Natural killer cell treated with Interleukin-12 subunit alpha and Interleukin-12 subunit beta and Interleukin-15 and Interleukin-18, amount 100 ng/mL, for 72 hours (primary cell): Measurements from ENCODE around the gene STARD3NL. TPM values are rescaled to one million over a fixed set of nuclear protein-coding genes. Genes with fewer than 3 reads are reported as not detected.
A peak's percentile ranks its signal among the peaks of the same experiment; 100 is the strongest.
"Not testable (repeated sequence)": the region's sequence is repeated elsewhere in the genome, so short reads cannot be mapped to it uniquely, and the experiment has no call there.

Experiments
- ATAC-seq, 2 donors: fragments of 150-1000 bp; cut with Tn5 transposase in 1 of 2; sonication (Bioruptor Pico), chemical (Tn5 transposase) in 1 of 2; 2 replicates each; pipeline ENCODE4 v1.10.0; 2021
- DNase-seq: peaks from one replicate; pipeline ENCODE4 v3.0.0; 2022; ENCODE audit warnings: low spot score
- H3K27ac Mint-ChIP-seq, 2 donors: 1 replicate in 1 of 2; 2 replicates in 1 of 2; pipeline ENCODE4 v1.8.0; 2022; ENCODE audit warnings: mixed read lengths in 2 of 2, mild to moderate bottlenecking in 1 of 2, moderate library complexity in 1 of 2
- H3K27me3 Mint-ChIP-seq, 2 donors: 1 replicate in 1 of 2; 2 replicates in 1 of 2; pipeline ENCODE4 v1.8.0; 2022; ENCODE audit warnings: mixed read lengths in 2 of 2
- H3K36me3 Mint-ChIP-seq: one replicate; pipeline ENCODE4 v1.8.0; 2022; ENCODE audit warnings: mixed read lengths
- H3K4me1 Mint-ChIP-seq, 2 donors: 1 replicate in 1 of 2; 2 replicates in 1 of 2; pipeline ENCODE4 v1.8.0; 2022; ENCODE audit warnings: low read depth in 2 of 2, mixed read lengths in 2 of 2, mild to moderate bottlenecking in 1 of 2
- H3K4me3 Mint-ChIP-seq: one replicate; pipeline ENCODE4 v1.8.0; 2022; ENCODE audit warnings: mixed read lengths
- H3K9me3 Mint-ChIP-seq: 2 replicates; pipeline ENCODE4 v1.8.0; 2022; ENCODE audit warnings: mixed read lengths
- total RNA-seq, 2 donors: library from RNA; stranded (reverse); gene quantifications; one replicate each; pipeline ENCODE4 v1.2.3, GENCODE V29; 2022

Gene STARD3NL
- total RNA-seq, 2 donors from 2014 or later: 49.3 to 52.1 TPM

DNA sequence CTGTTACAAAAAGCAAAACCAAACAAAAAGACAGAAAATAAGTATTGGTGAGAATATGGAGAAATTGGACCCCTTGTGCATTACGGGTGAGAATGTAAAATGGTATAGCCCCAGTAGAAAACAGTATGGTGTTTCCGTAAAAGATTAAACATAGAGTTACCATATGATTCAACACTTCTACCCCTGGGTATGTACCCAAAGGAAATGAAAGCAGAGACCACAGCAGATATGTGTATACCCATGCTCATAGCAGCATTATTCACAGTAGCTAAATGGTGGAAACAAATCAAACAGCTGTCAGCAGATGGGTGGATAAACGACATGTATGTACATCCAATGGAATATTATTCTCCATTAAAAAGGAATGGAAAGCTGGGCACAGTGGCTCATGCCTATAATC is 42.4 kb downstream of the STARD3NL start:
- peak; percentile 71 for DNase-seq

DNA sequence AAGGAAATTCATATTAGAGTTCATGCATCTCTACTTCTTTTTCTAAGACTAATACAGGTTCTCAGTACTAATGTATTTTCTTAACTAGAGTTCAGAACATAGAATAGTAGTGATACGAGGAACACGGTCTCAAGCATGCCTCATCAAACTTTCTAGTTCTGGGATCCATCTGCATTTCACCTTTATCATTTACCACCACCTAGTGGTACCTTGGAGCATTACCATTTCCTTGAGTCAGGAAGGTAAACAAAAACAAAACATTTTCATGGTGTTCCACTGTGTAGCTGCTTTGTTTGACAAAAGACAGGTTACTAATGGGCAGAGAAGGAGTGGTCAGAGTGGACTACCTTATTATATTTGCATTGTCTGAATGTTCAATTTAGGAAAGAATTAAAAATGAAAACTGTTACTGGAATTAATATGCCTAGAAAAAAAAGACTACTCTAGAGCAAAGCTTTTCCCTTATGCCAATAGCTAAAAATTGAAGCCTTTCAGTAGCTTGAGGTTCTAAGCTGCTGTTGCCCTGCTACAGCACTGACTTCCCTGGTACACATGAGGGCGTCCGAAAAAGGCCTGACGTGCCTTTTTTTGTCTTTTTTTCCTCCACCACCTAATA is 44.5 kb downstream of the STARD3NL start:
- Mint-ChIP-seq H3K36me3 (peaks cover 10% of the 10 kb centered on the region), H3K27me3 (no peaks in the 10 kb centered on the region), H3K4me3 (peak overlapping the region; percentile 56), H3K4me1 (peaks cover 78 to 90% of the 10 kb centered on the region in 2 donors), H3K27ac (peak overlapping the region; percentile 91 to 93), H3K9me3 (no peaks in the 10 kb centered on the region)
- ATAC-seq (no peak), DNase-seq (no peak)

More for the DNA sequence above, 42.4 kb downstream of the STARD3NL start:
- H3K27me3 Mint-ChIP-seq: no peaks in the 10 kb centered on the region
- H3K4me1 Mint-ChIP-seq: peaks cover 75 to 88% of the 10 kb centered on the region in 2 donors
- peak overlapping the region; percentile 91 to 93 for H3K27ac Mint-ChIP-seq
- H3K9me3 Mint-ChIP-seq: no peaks in the 10 kb centered on the region
- ATAC-seq: peak; percentile 81 to 89
- H3K36me3 Mint-ChIP-seq: peaks cover 10% of the 10 kb centered on the region
- peak overlapping the region; percentile 82 for H3K4me3 Mint-ChIP-seq

DNA sequence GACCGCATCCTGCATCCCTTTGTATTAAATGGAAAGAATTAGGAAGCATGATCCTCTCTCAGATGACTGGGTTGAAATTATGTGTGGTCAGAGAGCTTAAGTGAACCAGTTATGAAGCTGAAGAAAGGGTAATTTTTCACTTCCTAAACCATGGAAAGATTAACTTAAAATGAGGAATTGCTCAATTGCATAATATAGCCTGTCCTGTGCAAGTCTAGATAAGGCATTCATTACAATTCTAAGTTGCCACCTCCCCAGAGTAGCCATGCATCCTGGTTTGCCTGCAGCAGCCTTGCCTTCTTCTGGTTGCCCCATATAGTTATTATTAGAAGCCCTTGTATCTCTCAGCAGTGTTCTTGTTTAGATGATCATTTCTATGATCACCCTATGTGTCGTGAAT is 45.3 kb downstream of the STARD3NL start:
- Mint-ChIP-seq H3K36me3 (peaks cover 10% of the 10 kb centered on the region), H3K4me1 (peaks cover 78 to 90% of the 10 kb centered on the region in 2 donors), H3K27me3 (no peaks in the 10 kb centered on the region), H3K4me3 (peak overlapping the region; percentile 42), H3K9me3 (no peaks in the 10 kb centered on the region), H3K27ac (peak overlapping the region; percentile 91 to 93)
- DNase-seq (no peak), ATAC-seq (no peak)

DNA sequence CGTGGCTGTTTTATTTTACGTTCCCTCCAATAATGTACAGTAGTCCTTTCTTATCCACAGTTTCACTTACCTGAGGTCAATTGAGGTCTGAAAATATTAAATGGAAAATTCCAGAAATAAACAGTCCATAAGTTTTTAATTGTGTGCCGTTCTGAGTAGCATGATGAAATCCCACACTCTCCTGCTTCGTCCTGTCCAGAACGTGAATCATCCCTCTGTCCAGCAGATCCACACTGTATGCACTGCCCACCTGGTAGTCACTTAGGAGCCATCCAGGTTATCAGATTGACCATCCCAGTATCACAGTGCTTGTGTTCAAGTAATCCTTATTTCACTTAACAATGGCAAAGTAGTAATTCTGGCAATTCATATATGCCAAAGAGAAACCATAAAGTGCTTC is 46.3 kb downstream of the STARD3NL start:
- no peaks in the 10 kb centered on the region for H3K9me3 Mint-ChIP-seq
- H3K4me3 Mint-ChIP-seq: peak overlapping the region; percentile 89
- H3K36me3 Mint-ChIP-seq: peaks cover 9% of the 10 kb centered on the region
- peak overlapping the region; percentile 91 to 93 for H3K27ac Mint-ChIP-seq
- H3K4me1 Mint-ChIP-seq: peaks cover 81 to 91% of the 10 kb centered on the region in 2 donors
- DNase-seq: no peak
- peak in 1 of 2 donors; percentile 50 for ATAC-seq
- H3K27me3 Mint-ChIP-seq: no peaks in the 10 kb centered on the region

DNA sequence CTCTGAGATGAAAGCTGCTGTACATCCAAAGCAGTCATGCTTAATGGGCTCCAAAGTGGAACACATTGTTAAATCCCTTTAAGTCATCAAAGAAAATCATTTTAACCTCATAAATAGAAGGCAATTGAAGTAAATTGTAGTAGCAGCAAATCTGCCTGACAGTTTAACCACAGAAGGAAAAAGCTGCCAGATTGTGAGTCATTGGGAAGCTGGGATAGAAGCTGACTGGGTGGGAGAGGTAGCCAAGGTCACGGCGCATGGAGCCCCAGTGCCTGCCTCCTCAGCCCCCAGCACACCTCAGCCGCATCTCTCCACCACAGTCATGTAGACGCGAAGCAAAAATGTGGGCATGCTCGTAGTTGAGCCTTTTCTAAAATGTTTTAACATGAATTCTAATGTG is 51.3 kb downstream of the STARD3NL start:
- H3K36me3 Mint-ChIP-seq: peaks cover 13% of the 10 kb centered on the region

DNA sequence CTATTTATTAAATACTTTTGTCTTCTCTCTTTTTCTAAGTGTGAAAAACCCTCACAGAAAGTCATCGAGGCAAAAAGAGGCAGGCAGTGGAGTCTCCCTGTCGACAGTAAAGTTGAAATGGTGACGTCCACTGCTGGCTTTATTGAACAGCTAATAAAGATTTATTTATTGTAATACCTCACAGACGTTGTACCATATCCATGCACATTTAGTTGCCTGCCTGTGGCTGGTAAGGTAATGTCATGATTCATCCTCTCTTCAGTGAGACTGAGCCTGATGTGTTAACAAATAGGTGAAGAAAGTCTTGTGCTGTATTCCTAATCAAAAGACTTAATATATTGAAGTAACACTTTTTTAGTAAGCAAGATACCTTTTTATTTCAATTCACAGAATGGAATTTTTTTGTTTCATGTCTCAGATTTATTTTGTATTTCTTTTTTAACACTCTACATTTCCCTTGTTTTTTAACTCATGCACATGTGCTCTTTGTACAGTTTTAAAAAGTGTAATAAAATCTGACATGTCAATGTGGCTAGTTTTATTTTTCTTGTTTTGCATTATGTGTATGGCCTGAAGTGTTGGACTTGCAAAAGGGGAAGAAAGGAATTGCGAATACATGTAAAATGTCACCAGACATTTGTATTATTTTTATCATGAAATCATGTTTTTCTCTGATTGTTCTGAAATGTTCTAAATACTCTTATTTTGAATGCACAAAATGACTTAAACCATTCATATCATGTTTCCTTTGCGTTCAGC is 52.0 kb downstream of the STARD3NL start:
- DNase-seq (no peak), ATAC-seq (no peak)
- Mint-ChIP-seq H3K9me3 (no peaks in the 10 kb centered on the region), H3K27me3 (no peaks in the 10 kb centered on the region), H3K4me1 (peaks cover 84 to 97% of the 10 kb centered on the region in 2 donors), H3K4me3 (peak overlapping the region; percentile 72), H3K27ac (peak overlapping the region; percentile 91 to 93), H3K36me3 (peaks cover 13% of the 10 kb centered on the region)

More for the DNA sequence above, 51.3 kb downstream of the STARD3NL start:
- DNase-seq (no peak), ATAC-seq (no peak)
- H3K9me3 Mint-ChIP-seq: no peaks in the 10 kb centered on the region
- H3K4me1 Mint-ChIP-seq: peaks cover 80 to 95% of the 10 kb centered on the region in 2 donors
- H3K27ac Mint-ChIP-seq: peak overlapping the region; percentile 91 to 93
- H3K4me3 Mint-ChIP-seq: peak overlapping the region; percentile 72
- no peaks in the 10 kb centered on the region for H3K27me3 Mint-ChIP-seq

DNA sequence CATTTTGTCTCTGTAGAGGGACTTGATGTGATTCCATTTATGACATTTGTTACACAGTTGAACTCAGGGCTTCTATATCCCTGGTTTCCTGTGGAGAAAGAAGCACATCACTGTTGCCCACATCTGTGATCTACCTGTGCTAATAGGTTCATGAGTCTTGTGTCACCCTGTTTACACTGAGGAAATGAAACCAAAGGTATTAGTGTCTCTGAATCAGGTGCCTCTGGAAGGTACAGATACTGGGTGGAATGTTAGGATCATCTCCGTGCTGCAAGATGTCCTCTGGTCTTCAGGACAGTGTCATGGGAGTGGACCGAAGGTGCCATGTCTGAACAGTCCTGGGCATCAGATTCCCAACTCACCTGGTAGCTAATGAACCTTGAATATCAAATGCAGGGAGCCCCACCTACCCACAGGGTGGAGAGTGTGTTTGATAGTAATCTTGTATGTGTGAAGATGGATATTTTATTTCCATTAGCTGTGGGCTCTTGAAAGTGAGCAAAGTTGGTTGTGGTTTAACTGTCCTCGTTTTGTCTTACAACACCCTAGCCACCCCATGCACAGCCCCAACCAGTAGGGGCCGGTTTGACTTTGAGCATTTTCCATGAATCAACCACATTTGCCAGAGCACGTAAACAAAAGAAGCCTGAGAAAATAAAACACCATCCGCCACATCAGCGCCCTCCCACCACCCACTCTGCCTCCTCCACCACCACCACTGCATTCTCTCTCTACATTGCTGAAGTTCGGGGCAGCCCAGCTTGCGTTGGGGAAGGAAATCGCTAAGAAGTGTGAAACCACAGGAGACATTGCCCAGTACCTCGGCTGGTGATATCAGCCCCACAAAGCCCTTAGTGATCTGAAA is 54.7 kb downstream of the STARD3NL start:
- DNase-seq (peak; percentile 94), ATAC-seq (peak; percentile 94 to 96)
- Mint-ChIP-seq H3K27me3 (no peaks in the 10 kb centered on the region), H3K9me3 (no peaks in the 10 kb centered on the region), H3K4me1 (peaks cover 82 to 97% of the 10 kb centered on the region in 2 donors), H3K27ac (peak overlapping the region; percentile 91 to 93), H3K4me3 (peak overlapping the region; percentile 90), H3K36me3 (peaks cover 13% of the 10 kb centered on the region)

DNA sequence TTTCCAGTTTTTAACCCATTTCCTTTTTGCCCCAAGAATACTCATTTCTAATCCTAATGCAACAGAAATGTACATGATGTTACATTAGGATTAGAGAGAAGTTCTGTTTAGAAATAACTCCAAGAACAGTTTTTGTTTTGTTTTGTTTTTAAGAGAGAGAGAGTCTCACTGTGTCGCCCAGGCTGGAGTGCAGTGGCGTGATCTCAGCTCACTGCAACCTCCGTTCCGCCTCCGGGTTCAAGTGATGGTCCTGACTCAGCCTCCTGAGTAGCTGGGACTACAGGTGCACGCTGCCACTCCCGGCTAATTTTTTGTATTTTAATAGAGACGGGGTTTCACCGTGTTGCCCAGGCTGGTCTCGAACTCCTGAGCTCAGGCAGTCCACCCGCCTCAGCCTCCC is 56.7 kb downstream of the STARD3NL start:
- H3K4me1 Mint-ChIP-seq: peaks cover 81 to 98% of the 10 kb centered on the region in 2 donors
- not testable (repeated sequence) for H3K9me3 Mint-ChIP-seq, DNase-seq, ATAC-seq, H3K27me3 Mint-ChIP-seq
- peaks cover 18% of the 10 kb centered on the region for H3K36me3 Mint-ChIP-seq
- peak overlapping the region; percentile 91 to 93 for H3K27ac Mint-ChIP-seq
- peak overlapping the region; percentile 90 for H3K4me3 Mint-ChIP-seq

DNA sequence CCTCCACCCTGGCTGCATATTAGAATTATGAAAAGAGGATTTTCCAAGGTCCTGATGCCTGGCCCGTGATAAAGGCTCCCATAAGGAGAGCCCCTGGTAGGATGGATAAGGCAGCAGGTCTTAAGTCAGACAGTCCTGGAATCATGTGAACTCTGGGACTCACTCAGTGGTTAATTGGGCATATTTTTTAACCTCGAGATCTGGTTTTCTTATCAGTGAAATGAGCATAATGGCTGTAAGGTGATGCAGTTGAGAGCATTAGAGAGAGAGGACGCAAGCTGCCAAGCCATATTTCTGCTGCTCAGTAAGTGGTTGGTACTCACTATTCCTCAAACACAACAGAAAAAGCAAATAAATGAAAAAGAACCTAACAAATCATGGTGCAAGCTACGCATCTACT is 57.6 kb downstream of the STARD3NL start:
- Mint-ChIP-seq H3K4me1 (peaks cover 76 to 92% of the 10 kb centered on the region in 2 donors), H3K27me3 (no peaks in the 10 kb centered on the region), H3K36me3 (peaks cover 12% of the 10 kb centered on the region), H3K27ac (peak overlapping the region; percentile 91 to 93), H3K4me3 (peak overlapping the region; percentile 90), H3K9me3 (no peaks in the 10 kb centered on the region)
- ATAC-seq (no peak), DNase-seq (no peak)

DNA sequence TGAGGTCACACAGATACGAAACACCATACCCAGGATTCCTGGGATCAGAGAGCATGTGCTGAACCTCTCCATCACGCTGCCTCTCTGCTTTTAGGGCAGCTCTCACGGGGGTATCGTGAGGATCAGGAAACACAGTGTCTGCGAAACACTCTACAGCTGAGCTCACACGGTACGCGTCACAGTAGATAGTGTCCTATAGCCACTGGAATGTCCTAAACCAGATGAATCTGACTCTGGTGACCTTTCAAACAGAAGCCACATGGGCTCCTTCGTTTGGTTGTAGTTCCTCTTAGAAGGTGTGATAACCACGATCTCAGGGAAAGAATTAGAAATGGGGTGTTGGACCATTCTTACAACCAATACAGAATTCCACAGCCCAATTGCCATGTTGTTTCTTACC is 61.1 kb downstream of the STARD3NL start:
- not testable (repeated sequence) for H3K9me3 Mint-ChIP-seq, DNase-seq, H3K27me3 Mint-ChIP-seq
- peaks cover 32% of the 10 kb centered on the region for H3K36me3 Mint-ChIP-seq
- peak in 1 of 2 donors; percentile 11 for ATAC-seq
- H3K27ac Mint-ChIP-seq: peak overlapping the region; percentile 91 to 93
- peaks cover 60 to 84% of the 10 kb centered on the region in 2 donors for H3K4me1 Mint-ChIP-seq
- peak overlapping the region; percentile 47 for H3K4me3 Mint-ChIP-seq

DNA sequence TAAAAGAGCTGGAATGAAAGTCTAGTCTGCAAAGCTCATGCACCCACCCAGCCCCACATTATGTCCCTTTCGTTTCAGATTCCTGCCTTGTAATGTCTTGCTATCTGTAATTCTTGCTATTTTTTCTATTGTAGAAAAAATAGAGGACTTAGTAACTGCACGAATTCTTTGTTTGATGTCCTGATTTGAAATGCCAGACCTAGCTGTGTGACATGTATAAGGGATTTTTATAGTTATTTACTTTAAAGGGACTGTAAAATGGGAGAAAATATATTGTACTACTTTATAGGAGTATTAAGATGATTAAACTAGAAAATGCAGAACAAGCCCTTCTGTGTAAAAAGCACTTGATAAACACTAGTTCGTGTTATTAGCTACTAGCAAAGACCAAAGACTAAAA is 63.0 kb downstream of the STARD3NL start:
- Mint-ChIP-seq H3K4me1 (peaks cover 60 to 84% of the 10 kb centered on the region in 2 donors), H3K27ac (peak overlapping the region; percentile 87 to 94), H3K27me3 (no peaks in the 10 kb centered on the region), H3K36me3 (peaks cover 52% of the 10 kb centered on the region), H3K4me3 (peak overlapping the region; percentile 71), H3K9me3 (no peaks in the 10 kb centered on the region)
- no peak for DNase-seq
- no peak for ATAC-seq

DNA sequence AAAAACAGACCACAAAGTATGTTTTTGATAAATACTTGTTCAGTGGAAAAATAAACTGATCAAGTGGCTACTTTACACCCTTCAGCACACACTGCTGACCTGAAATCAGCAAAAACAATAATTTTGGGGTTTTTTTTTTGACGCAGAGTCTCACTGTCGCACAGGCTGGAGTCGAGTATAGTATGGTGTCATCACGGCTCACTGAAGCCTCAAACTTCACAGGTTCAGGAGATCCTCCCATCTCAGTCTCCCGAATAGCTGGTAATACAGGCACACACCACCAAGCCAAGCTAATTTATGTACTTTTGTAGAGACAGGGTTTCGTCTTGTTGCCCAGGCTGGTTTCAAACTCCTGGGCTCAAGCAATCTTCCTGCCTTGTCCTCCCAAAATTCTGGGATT is 64.8 kb downstream of the STARD3NL start:
- Mint-ChIP-seq H3K27ac (peak overlapping the region; percentile 88 to 94), H3K9me3 (no peaks in the 10 kb centered on the region), H3K36me3 (peaks cover 61% of the 10 kb centered on the region), H3K27me3 (no peaks in the 10 kb centered on the region), H3K4me3 (peak overlapping the region; percentile 89), H3K4me1 (peaks cover 57 to 84% of the 10 kb centered on the region in 2 donors)
- DNase-seq (no peak), ATAC-seq (peak in 1 of 2 donors; percentile 56)

DNA sequence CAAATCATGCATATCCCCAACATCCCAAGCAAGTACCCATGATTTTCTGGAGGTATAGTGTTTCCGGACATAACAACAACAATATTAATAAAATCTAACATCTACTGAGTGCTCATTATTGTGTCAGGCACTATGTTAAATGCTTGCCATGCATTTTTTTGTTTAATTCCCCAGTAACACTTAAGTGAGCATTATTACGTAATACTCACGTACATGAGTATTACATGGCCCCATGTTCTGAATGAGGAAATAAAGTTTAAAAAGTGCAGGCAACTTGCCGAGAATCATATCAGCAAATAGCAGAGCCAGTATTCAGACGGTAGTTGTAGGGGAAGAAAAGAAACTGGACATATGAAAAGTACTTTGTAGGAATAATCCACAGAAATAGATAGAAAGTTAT is 65.3 kb downstream of the STARD3NL start:
- Mint-ChIP-seq H3K4me1 (peaks cover 57 to 85% of the 10 kb centered on the region in 2 donors), H3K36me3 (peaks cover 66% of the 10 kb centered on the region)

More for the DNA sequence above, 65.3 kb downstream of the STARD3NL start:
- not testable (repeated sequence) for H3K27me3 Mint-ChIP-seq, H3K9me3 Mint-ChIP-seq, DNase-seq
- Mint-ChIP-seq H3K4me3 (peak overlapping the region; percentile 89), H3K27ac (peak overlapping the region; percentile 88 to 94)
- ATAC-seq: peak; percentile 10 to 60
